PC-3 (cell line): ENCODE measurements around the gene DAAM1. TPM values are rescaled to one million over a fixed set of nuclear protein-coding genes. Genes with fewer than 3 reads are reported as not detected.
A peak's percentile ranks its signal among the peaks of the same experiment; 100 is the strongest.

Source experiments
- ATAC-seq: fragments of 200-7000 bp; cut with Tn5 transposase; 2 replicates; pipeline ENCODE4 v1.9.1; 2020; ENCODE audit warnings: mild to moderate bottlenecking, moderate library complexity
- BruUV-seq: library from RNA; stranded (reverse); fragments of 400-500 nt; replicated peaks from 2 replicates; lab custom pipeline; 2021; lab: Mats Ljungman, UMichigan
- CTCF ChIA-PET: fragments of 300-600 bp; sonication (Branson Sonifier 250); formaldehyde crosslinking; loops from one replicate; lab custom pipeline; 2022; ENCODE audit warnings: antibody characterized with exemption; lab: Charles Lee
- POLR2A ChIA-PET: fragments of 300-600 bp; sonication (Branson Sonifier 250); formaldehyde crosslinking; loops from one replicate; lab custom pipeline; 2022; ENCODE audit warnings: antibody characterized with exemption; ENCODE audit not compliant: unreplicated experiment; lab: Charles Lee
- DNase-seq: peaks from one replicate; pipeline ENCODE4 v3.0.0-alpha.2; 2015
- H2AFZ ChIP-seq: fragments of 300-600 bp; sonication (generic); 2 replicates; pipeline ENCODE4 v1.6.0; 2016; ENCODE audit warnings: antibody characterized with exemption, low read length
- H3F3A ChIP-seq: fragments of 300-600 bp; sonication (generic); one replicate; pipeline ENCODE4 v1.6.0; 2017; ENCODE audit warnings: antibody characterized with exemption, low read length, control low read depth, mild to moderate bottlenecking; ENCODE audit not compliant: unreplicated experiment
- H3K27ac ChIP-seq: fragments of 300-600 bp; sonication (generic); 2 replicates; pipeline ENCODE4 v1.5.1; 2016; ENCODE audit warnings: mild to moderate bottlenecking, low read length
- H3K27me3 ChIP-seq: fragments of 300-600 bp; sonication (generic); 2 replicates; pipeline ENCODE4 v1.6.1; 2016; ENCODE audit warnings: low read length, mixed read lengths
- H3K36me3 ChIP-seq: fragments of 300-600 bp; sonication (generic); 2 replicates; pipeline ENCODE4 v1.6.1; 2016; ENCODE audit warnings: low read depth, mixed run types, low read length, mixed read lengths
- H3K4me1 ChIP-seq: fragments of 300-600 bp; sonication (generic); 2 replicates; pipeline ENCODE4 v1.5.1; 2016; ENCODE audit warnings: low read length; ENCODE audit not compliant: insufficient read depth
- H3K4me2 ChIP-seq: fragments of 300-600 bp; sonication (generic); 2 replicates; pipeline ENCODE4 v1.6.0; 2016; ENCODE audit warnings: low read length
- H3K4me3 ChIP-seq: fragments of 300-600 bp; sonication (generic); 2 replicates; pipeline ENCODE4 v1.5.1; 2016; ENCODE audit warnings: mild to moderate bottlenecking, low read length, mixed read lengths
- H3K79me2 ChIP-seq: fragments of 300-600 bp; sonication (generic); 2 replicates; pipeline ENCODE4 v1.6.1; 2017; ENCODE audit warnings: low read length, mixed read lengths
- H3K9ac ChIP-seq: fragments of 300-600 bp; sonication (generic); 2 replicates; pipeline ENCODE4 v1.6.0; 2016; ENCODE audit warnings: mild to moderate bottlenecking, low read length
- H3K9me2 ChIP-seq: fragments of 300-600 bp; sonication (generic); replicated peaks from 2 replicates; pipeline ENCODE4 v1.6.1; 2016; ENCODE audit warnings: mixed run types, low read length, mixed read lengths
- H3K9me3 ChIP-seq: fragments of 300-600 bp; sonication (generic); 2 replicates; pipeline ENCODE4 v1.6.1; 2016; ENCODE audit warnings: low read length, mixed read lengths
- H4K20me1 ChIP-seq: fragments of 300-600 bp; sonication (generic); 2 replicates; pipeline ENCODE4 v1.6.1; 2016; ENCODE audit warnings: low read length, mixed read lengths
- EZH2 ChIP-seq: fragments of 300-600 bp; sonication (generic); IDR thresholded peaks from one replicate; pipeline ENCODE4 v1.6.1; 2017; ENCODE audit warnings: antibody characterized with exemption, mild to moderate bottlenecking, low read length; ENCODE audit not compliant: unreplicated experiment
- EZH2phosphoT487 ChIP-seq: fragments of 300-600 bp; sonication (generic); IDR thresholded peaks from 2 replicates; pipeline ENCODE4 v1.6.1; 2018; ENCODE audit warnings: mild to moderate bottlenecking, antibody characterized with exemption, low read length, borderline replicate concordance
- intact Hi-C: fragments of 100-400 bp; cut with micrococcal nuclease; formaldehyde crosslinking; loops from 2 replicates; pipeline ENCODE4 v1.9.0; 2023
- total RNA-seq: library from RNA; depleted of rRNA; stranded (reverse); fragments of >200 nt; gene quantifications from 2 replicates; pipeline ENCODE4 v1.2.3, GENCODE V29; 2014
- TF ChIP-seq, protein P1 (sequence below): fragments of 300-600 bp; sonication (generic); conservative IDR thresholded peaks from 2 replicates; pipeline ENCODE4 v1.5.1; 2017; ENCODE audit warnings: antibody characterized with exemption, low read depth, mild to moderate bottlenecking, low read length

DAAM1 gene
- total RNA-seq, 1 experiment from 2014 or later: 32.7 TPM

DNA sequence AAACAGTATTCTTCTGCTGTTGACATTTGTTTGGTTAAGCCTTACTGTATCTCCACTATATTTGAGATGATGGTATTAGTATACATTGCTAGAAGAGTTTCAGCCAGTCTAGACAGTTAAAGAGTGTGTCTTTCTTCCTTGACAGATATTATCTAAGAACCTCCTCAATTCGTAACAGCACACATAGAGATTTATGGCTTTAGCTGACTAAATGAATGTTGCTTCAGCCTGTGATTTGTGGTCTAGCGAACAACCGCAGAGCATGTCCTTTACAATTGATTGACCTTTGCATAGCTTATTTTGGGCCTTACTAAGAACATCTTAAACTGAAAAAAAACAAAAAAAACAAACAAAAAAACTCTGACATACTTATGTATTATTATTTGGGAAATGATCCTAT lies 122.2 kb downstream of the DAAM1 start:
- Histone ChIP-seq H3K36me3 (no peaks in the 10 kb centered on the region), H3K4me3 (no peak overlapping the region), H2AFZ (no peak overlapping the region), H3K9ac (no peak overlapping the region), H3K79me2 (no peaks in the 10 kb centered on the region), H3K27ac (no peak overlapping the region), H3K27me3 (no peaks in the 10 kb centered on the region), H4K20me1 (no peaks in the 10 kb centered on the region), H3K4me1 (peaks cover 40% of the 10 kb centered on the region), H3K9me3 (no peaks in the 10 kb centered on the region), H3K9me2 (no peaks in the 10 kb centered on the region), H3K4me2 (no peak overlapping the region), H3F3A (peaks cover 4% of the 10 kb centered on the region)
- POLR2A ChIA-PET: interaction anchor here (0.5 kb wide), 1 partner anchor 75 kb away, joined by 3 read pairs; no protein-coding TSS in a partner anchor
- peak; percentile 82 for DNase-seq
- TF ChIP-seq EZH2phosphoT487 (no peak), EZH2 (no peak)
- TF ChIP-seq, protein P1, sequence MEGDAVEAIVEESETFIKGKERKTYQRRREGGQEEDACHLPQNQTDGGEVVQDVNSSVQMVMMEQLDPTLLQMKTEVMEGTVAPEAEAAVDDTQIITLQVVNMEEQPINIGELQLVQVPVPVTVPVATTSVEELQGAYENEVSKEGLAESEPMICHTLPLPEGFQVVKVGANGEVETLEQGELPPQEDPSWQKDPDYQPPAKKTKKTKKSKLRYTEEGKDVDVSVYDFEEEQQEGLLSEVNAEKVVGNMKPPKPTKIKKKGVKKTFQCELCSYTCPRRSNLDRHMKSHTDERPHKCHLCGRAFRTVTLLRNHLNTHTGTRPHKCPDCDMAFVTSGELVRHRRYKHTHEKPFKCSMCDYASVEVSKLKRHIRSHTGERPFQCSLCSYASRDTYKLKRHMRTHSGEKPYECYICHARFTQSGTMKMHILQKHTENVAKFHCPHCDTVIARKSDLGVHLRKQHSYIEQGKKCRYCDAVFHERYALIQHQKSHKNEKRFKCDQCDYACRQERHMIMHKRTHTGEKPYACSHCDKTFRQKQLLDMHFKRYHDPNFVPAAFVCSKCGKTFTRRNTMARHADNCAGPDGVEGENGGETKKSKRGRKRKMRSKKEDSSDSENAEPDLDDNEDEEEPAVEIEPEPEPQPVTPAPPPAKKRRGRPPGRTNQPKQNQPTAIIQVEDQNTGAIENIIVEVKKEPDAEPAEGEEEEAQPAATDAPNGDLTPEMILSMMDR: no peak
- ATAC-seq: no peak
- BruUV-seq: no TSS peak
- CTCF ChIA-PET: interaction anchor here (0.6 kb wide), 1 partner anchor 16 kb away, joined by 5 read pairs; no protein-coding TSS in a partner anchor
- intact Hi-C loops: no loop called here

DNA sequence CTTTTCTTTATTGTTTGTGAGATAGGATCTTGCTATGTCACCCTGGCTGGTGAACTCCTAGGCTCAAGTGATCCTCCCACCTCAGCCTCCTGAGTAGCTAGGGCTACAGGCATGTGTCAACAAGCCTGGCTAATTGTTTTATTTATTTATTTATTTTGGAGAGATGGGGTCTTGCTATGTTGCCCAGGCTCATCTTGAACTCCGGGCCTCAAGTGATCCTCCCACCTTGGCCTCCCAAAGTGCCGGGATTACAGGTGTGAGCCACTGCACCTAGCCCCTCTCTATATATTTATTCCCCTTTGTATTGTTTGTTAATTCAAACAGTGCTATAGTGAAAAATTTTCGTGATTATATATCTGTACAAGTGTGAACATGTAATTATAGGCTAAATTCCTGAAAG lies 123.3 kb downstream of the DAAM1 start:
- H3K27me3 ChIP-seq: no peaks in the 10 kb centered on the region
- intact Hi-C loops: no loop called here
- TF ChIP-seq, protein P1: no peak
- TF ChIP-seq EZH2: no peak
- TF ChIP-seq EZH2phosphoT487: no peak
- CTCF ChIA-PET: no interaction called here
- no peak overlapping the region for H3K9ac ChIP-seq
- no peak overlapping the region for H3K27ac ChIP-seq
- H3K9me2 ChIP-seq: no peaks in the 10 kb centered on the region
- H3K36me3 ChIP-seq: no peaks in the 10 kb centered on the region
- BruUV-seq: no TSS peak
- no peak overlapping the region for H3K4me3 ChIP-seq
- no peak for DNase-seq
- no peaks in the 10 kb centered on the region for H4K20me1 ChIP-seq
- POLR2A ChIA-PET: no interaction called here
- H3K4me1 ChIP-seq: peaks cover 29% of the 10 kb centered on the region
- H3K79me2 ChIP-seq: no peaks in the 10 kb centered on the region
- no peaks in the 10 kb centered on the region for H3K9me3 ChIP-seq
- no peak overlapping the region for H3K4me2 ChIP-seq
- no peak overlapping the region for H2AFZ ChIP-seq
- ATAC-seq: no peak
- H3F3A ChIP-seq: peaks cover under 1% of the 10 kb centered on the region

DNA sequence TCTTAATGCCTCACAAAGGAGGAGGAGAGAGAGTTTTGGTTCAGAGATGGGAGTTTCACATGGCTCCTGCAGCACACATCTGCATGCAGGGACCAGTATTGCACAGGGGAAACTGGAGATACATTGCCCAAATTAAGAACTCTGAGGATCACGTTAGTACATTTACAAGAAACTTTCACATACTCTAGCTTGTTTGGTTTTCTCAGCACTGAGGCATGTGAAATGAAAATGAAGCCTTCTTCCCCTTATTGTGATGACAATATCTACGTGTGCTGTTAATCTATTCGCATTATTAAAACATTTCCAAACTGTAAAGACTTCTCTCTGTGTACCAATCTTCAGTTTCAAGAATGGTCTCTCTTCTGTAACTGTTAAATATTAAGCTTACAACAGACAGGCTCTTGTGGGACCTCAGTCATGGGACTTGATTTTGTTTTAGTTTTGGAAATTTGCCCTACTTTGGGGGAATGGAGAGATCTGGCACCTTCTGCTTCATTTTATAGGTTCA lies 124.7 kb downstream of the DAAM1 start:
- no peaks in the 10 kb centered on the region for H3K36me3 ChIP-seq
- TF ChIP-seq, protein P1: no peak
- TF ChIP-seq EZH2: no peak
- TF ChIP-seq EZH2phosphoT487: no peak
- no peak overlapping the region for H2AFZ ChIP-seq
- no peaks in the 10 kb centered on the region for H3F3A ChIP-seq
- no peaks in the 10 kb centered on the region for H4K20me1 ChIP-seq
- no peaks in the 10 kb centered on the region for H3K9me3 ChIP-seq
- ATAC-seq: no peak
- ChIA-PET POLR2A (no interaction called here), CTCF (interaction anchor here (0.5 to 1.9 kb wide), 3 partner anchors 50 to 124 kb away, joined by 3 to 10 read pairs (median 8); partner anchors contain the start of gene DAAM1)
- no peak for DNase-seq
- H3K27ac ChIP-seq: no peak overlapping the region
- no peaks in the 10 kb centered on the region for H3K27me3 ChIP-seq
- H3K79me2 ChIP-seq: no peaks in the 10 kb centered on the region
- intact Hi-C loops: no loop called here
- H3K4me1 ChIP-seq: peaks cover 14% of the 10 kb centered on the region
- no peak overlapping the region for H3K4me3 ChIP-seq
- H3K9me2 ChIP-seq: no peaks in the 10 kb centered on the region
- no TSS peak for BruUV-seq
- H3K4me2 ChIP-seq: no peak overlapping the region
- H3K9ac ChIP-seq: no peak overlapping the region
